Measurements from ENCODE around the gene ADCY7.
"Not testable (repeated sequence)": the region's sequence is repeated elsewhere in the genome, so short reads cannot be mapped to it uniquely, and the experiment has no call there.

ADCY7 gene

DNA sequence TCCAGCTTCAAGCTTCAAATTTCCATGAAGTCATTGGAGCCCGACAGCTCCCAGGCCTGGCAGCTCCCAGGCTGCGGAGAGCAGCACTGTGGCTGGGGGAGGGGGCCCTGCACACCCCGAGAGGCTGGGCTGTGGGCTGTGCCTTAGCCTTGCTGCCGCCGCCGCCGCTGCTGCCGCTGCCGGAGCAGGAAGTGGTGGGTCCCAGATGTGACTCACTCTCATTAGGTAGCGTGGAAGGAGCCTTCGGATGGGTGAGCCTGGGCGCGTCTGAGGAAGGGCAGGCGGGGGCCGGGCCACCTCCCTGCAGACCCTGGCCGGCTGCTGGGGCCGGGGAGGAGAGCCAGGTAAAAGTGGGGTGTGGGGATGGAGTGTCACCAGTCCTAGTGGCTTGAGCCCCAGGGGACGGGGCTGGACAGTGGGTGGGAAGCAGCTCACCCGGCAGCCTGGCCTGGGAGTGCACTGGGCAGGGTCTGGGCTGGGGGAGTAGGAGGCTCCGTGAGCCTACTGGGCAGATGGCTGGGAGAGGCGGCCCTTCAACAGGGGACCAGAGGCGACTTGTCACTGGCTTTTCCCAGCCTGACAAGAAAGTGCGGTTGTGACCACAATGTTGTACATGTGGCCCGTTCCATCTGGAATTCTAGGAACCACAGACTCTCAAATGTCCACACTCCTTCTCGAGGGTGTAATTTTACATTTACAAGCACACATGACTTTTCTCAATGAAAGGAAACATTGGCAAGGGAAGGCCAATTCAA is at the start of gene ADCY7:
Gene ADCY7 (plus strand): TSS at position 215 of the 755 bp plus-strand sequence. CDS start 21,629 bp downstream, outside the sequence.
- no peak for DNase-seq (ENCODE audit: low spot score)

DNA sequence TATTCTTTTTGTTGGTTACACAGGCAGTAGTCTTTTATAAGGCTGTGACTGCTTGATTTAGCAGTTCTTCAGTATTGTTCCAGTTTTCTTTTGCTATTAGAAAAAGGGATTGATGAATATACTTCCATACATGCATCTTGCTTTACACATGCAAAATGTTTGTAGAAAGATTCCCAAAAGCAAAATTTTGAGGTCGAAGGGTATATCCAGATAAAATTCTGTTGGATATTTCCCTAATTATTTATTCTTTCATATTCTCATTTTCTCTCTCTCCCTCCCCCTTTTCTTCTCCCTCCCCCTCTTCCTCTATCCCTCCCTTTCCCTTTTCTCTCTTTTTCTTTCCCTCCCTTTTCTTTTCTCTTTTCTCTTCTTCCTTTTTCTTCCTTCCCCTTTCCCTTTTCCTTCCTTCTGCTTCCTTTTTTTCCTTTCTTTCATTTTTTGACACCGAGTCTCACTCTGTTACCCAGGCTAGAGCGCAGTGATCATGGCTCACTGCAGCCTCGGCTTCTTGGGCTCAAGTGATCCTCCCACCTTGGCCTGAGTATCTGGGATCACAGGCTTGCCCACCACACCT is 46.9 kb upstream of the ADCY7 start:
- DNase-seq (ENCODE audit: low spot score): no peak

GRCh38 chr16:50224286-50224685 is 42.1 kb upstream of the ADCY7 start:
- no peak for DNase-seq (ENCODE audit: low spot score)

DNA sequence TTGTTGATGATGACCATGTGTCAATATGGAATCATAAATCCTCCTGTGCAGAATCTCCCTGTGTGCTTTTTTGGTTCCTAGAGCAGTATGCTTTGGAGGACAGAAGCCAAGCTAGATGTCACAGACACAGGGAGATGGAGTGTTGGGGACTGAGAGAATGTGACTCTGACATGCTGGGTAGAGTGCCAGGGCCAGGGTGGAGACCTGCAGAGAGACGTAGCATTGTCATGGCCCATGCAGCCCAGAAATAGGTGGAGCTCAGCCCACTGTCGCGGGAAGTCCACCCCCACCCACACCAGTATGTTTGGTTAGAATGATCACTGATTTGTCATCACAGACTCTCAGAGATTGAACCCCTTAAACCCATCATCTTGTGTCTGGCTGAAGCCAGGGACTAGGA is 39.2 kb upstream of the ADCY7 start:
- no peak for DNase-seq (ENCODE audit: low spot score)

DNA sequence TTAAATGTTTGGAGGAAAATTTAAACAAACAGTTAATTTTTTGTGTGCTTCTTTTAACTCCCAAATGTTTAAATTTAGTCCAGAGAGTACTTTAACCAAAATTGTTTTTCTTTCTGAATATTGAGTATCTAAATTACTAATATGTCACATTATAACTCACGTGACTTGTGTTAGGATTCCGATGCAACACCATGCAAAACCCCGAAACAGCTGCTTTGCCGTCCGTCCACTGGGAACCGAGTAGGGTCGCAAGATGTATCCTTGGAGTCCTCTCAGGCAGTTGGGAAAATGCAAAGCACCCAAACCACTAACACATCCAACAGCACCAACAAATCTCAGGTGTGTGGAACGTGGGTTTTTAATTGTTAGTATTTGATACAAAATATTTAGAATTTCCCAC is 38.7 kb upstream of the ADCY7 start:
- no peak for DNase-seq (ENCODE audit: low spot score)

DNA sequence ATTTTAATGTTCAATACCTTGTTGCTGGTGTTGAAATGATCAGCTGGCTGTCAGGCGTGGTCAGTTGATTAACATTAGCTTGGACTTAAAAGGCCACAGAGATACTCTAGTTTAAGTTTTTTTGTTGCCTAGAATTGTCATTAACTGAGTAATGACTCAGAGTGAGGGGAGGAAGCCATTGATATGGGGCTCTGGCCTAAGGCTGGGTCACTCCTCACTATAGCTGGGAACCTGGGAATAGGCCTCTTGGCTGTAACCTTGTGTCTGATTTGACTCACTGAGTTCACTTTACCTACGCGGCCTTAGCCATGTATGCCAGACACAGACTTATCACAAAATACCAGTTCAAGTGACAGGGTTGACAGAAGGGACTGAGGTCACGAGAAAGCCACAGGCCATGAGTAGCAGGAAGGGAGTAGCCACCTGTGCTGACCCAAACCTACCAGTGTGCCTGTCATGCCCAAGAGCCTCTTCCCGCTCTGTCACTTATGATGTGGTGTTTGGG is 37.9 kb upstream of the ADCY7 start:
- no peak for DNase-seq (ENCODE audit: low spot score)

GRCh38 chr16:50229149-50229726 is 37.1 kb upstream of the ADCY7 start:
- no peak for DNase-seq (ENCODE audit: low spot score)

DNA sequence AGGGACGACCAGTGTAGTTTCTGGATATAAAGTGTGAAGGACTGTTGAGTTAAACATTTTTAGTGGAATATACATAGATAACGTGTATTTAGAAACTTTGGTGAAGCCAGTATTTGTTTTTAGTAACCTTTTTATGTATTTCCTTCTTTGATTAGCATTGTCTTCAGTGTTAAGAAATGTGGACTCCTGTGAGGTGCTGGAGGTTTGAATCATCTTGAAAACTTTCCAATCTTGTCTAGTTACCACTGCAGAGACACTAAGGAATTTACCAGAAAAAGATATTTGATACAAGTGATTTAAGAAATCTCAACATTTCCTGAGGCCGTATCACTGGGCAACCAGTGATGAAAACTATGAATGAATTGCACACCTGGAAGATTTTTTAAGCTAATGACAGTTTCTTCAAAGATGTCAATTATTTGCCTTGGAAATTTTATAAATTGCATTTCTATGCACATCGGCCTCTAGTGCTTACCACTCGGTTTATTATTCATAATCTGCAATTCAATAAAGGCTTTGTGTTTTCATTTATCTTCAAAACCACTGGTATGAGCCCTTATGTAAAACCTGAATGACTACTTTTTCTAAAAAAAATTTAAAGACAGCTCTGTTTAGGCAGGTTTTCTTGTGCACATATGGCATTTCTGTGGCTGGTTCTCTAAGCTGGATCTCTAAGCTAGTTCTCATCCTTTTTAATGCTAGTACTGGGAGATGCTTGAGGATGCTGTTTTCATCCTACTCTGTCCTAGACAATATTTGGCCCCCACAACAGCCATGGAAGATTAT is 31.4 kb upstream of the ADCY7 start:
- DNase-seq (ENCODE audit: low spot score): no peak

GRCh38 chr16:50235581-50235980 is 30.8 kb upstream of the ADCY7 start:
- no peak for DNase-seq (ENCODE audit: low spot score)

DNA sequence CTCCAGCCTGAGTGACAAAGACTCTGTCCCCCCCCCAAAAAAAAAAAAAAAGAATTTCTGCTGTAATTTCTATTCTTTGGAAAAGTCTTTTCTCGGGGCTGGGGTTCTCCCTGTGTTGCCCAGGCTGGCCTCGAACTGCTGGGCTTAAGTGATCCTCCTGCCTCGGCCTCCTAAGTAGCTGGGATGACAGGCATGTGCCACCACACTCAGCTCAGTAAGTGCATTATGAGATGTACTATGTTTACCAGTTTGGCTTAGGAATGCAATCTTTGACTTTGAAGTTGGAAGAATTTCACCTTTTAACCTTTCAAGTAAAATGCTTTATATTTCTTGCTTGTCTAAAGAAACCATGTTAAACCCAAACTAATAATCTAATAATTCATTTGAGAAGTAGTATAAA is 28.0 kb upstream of the ADCY7 start:
- no peak for DNase-seq (ENCODE audit: low spot score)

DNA sequence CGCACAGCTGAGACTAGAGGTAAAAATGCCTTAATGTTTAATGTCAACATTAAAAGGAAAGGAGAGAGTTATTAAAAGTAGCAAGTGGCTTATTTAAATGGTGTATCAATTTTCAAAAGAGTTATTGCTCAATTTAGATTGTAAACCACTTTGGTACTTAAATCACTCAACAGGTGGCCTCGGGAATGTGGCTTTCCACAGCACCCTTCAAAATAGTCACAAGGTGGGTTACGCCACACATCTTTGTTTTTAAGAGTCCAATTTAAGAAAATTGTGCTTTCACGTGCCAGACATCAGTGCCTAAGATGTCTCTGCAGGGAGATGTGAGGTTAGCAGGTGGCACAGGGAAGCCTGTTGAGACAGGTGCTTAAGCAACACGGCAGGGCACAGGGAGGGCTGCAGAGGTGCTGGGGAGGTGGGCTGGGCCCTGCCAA is 27.5 kb upstream of the ADCY7 start:
- DNase-seq (ENCODE audit: low spot score): no peak

DNA sequence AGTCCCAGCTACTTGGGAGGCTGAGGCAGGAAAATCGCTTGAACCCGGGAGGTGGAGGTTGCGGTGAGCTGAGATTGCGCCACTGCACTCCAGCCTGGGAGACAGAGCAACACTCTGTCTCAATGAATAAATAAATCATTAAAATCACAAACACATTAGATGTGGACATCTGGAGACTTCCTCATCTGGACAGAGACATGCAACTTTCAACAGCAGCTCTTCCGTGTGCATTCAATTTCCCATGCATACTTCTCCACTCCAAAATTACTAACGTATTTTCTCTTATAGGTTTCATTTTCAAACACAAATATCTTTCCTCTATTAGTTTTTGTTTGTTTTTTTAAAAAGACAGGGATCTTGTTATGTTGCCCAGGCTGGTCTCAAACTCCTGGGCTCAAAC is 23.3 kb upstream of the ADCY7 start:
- not testable (repeated sequence) for DNase-seq (ENCODE audit: low spot score)

GRCh38 chr16:50244140-50244503 is 22.2 kb upstream of the ADCY7 start:
- no peak for DNase-seq (ENCODE audit: low spot score)

- no peak for DNase-seq (ENCODE audit: low spot score)
These were observed 21.6 kb upstream of the ADCY7 start for GRCh38 chr16:50244504-50245416.

- peak; percentile 88 for DNase-seq (ENCODE audit: low spot score)
These were observed 20.7 kb upstream of the ADCY7 start for GRCh38 chr16:50245417-50246298.

- no peak for DNase-seq (ENCODE audit: low spot score)
These were observed 19.8 kb upstream of the ADCY7 start for GRCh38 chr16:50246299-50247122.

- no peak for DNase-seq (ENCODE audit: low spot score)
These were observed 19.0 kb upstream of the ADCY7 start for GRCh38 chr16:50247123-50247905.

DNA sequence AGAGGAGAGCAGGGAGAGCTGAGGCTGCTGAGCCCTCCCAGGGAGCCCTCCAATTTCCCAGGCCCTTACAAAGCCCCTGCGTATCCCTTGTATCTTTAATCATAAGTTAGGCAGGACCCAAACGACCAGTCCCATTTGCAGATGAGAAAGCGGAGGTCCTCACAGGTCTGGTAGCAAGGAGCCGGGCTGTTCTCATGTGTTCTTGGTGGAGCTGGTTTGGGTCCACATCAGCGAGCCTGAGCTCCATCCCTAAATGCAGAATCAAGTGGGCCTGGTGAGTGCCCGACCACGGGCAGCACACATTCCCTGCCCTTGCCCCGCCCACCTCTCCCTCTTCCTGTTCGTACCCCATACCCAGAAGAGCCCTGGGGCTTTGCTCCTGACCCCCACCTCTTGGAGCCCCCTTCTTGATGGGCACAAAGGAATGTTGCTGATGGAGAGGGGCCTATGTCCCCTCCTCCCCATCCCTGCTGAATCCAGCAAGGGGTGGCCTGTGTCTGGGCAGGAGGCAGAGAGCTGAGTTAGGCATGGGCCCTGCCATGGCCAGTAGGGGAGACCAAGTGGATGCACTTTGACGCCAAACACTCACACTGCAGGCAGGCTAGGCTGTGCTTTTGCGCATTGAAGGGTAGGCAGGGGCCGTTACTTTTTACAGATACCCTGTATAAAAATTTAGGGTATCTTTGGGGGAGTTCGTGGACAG is 18.3 kb upstream of the ADCY7 start:
- no peak for DNase-seq (ENCODE audit: low spot score)
